ENCODE data around the gene SUFU. TPM values are rescaled to one million over a fixed set of nuclear protein-coding genes. Genes with fewer than 3 reads are reported as not detected.
A peak's percentile ranks its signal among the peaks of the same experiment; 100 is the strongest.

Gene SUFU
- total and polyA plus RNA-seq, 2 of the 13 experiments (the other 11 are each of a cell fraction or from before 2014, with no cell fraction given) = 2.9 to 5.5 TPM

DNA sequence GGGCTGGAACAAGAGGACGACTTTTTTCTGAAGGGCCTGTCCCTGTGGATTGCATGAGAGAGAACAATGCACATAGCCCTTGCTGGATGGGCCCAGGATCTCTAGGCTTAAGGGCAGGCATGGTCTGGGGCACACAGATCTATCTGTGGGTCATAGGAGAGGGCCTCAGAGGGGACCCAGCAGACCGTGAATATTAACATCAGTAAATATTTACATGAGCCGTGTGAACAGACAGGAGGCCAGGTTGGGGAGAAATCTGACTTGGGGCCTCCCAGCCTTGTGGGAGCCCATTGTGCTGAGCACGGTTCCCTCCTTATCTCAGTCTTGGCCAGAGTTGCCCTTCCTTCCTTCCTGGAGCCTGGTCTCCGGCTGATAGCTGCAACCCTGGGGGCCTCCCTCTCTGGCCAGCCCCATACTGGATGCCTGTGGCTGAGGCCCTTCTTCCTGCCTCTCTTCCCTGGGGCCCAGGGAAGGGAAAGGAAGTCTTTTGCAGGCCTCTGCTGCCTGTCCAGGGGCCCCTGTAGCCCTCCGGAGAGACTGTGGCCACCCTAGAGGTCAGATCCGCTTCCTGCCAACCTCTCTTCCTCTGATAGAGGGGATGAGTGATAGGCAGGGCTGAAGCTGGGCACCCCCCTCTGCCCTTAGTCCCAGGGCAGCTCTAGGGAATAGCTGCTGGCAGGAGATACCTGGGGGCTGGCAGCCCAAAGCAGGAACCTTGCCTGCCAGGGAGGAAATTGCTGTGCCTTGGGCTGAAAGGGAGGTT lies 96.0 kb downstream of the SUFU start (continued):
- TF ChIP-seq, protein P1, sequence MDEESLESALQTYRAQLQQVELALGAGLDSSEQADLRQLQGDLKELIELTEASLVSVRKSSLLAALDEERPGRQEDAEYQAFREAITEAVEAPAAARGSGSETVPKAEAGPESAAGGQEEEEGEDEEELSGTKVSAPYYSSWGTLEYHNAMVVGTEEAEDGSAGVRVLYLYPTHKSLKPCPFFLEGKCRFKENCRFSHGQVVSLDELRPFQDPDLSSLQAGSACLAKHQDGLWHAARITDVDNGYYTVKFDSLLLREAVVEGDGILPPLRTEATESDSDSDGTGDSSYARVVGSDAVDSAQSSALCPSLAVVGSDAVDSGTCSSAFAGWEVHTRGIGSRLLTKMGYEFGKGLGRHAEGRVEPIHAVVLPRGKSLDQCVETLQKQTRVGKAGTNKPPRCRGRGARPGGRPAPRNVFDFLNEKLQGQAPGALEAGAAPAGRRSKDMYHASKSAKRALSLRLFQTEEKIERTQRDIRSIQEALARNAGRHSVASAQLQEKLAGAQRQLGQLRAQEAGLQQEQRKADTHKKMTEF (CRISPR knock-in tag; IDR thresholded peaks at IDR 0.05) = peak; percentile 86
- TF ChIP-seq JUND (CRISPR knock-in tag; IDR thresholded peaks at IDR 0.05) (no peak), KDM3A (CRISPR knock-in tag; IDR thresholded peaks at IDR 0.05; ENCODE audit: low read depth) (0 out of 2 replicates have a peak, but pooled peaks have one; percentile 6), MYNN (CRISPR knock-in tag; IDR thresholded peaks at IDR 0.05; ENCODE audit: low read depth) (peak; percentile 41; the same call in 1 of the 2 replicates), CBX5 (CRISPR knock-in tag; IDR thresholded peaks at IDR 0.05; ENCODE audit: borderline replicate concordance) (no peak), TBP (CRISPR knock-in tag; IDR thresholded peaks at IDR 0.05) (no peak), ZSCAN9 (CRISPR knock-in tag; IDR thresholded peaks at IDR 0.05; ENCODE audit: borderline replicate concordance) (no peak), ZNF792 (CRISPR knock-in tag; IDR thresholded peaks at IDR 0.05) (peak; percentile 41; the same call in 1 of the 2 replicates), RBAK (CRISPR knock-in tag; IDR thresholded peaks at IDR 0.05) (no peak)
- TF ChIP-seq, protein P2, sequence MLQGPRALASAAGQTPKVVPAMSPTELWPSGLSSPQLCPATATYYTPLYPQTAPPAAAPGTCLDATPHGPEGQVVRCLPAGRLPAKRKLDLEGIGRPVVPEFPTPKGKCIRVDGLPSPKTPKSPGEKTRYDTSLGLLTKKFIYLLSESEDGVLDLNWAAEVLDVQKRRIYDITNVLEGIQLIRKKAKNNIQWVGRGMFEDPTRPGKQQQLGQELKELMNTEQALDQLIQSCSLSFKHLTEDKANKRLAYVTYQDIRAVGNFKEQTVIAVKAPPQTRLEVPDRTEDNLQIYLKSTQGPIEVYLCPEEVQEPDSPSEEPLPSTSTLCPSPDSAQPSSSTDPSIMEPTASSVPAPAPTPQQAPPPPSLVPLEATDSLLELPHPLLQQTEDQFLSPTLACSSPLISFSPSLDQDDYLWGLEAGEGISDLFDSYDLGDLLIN (CRISPR knock-in tag; IDR thresholded peaks at IDR 0.05; ENCODE audit: borderline replicate concordance) = no peak
- TF ChIP-seq, protein P3, sequence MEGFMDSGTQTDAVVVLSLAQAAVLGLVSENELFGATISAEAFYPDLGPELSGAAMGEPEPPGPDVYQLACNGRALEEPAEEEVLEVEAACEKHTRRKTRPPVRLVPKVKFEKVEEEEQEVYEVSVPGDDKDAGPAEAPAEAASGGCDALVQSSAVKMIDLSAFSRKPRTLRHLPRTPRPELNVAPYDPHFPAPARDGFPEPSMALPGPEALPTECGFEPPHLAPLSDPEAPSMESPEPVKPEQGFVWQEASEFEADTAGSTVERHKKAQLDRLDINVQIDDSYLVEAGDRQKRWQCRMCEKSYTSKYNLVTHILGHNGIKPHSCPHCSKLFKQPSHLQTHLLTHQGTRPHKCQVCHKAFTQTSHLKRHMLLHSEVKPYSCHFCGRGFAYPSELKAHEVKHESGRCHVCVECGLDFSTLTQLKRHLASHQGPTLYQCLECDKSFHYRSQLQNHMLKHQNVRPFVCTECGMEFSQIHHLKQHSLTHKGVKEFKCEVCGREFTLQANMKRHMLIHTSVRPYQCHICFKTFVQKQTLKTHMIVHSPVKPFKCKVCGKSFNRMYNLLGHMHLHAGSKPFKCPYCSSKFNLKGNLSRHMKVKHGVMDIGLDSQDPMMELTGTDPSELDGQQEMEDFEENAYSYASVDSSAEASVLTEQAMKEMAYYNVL (CRISPR knock-in tag; IDR thresholded peaks at IDR 0.05; ENCODE audit: borderline replicate concordance) = peak; percentile 91
- TF ChIP-seq, protein P4, sequence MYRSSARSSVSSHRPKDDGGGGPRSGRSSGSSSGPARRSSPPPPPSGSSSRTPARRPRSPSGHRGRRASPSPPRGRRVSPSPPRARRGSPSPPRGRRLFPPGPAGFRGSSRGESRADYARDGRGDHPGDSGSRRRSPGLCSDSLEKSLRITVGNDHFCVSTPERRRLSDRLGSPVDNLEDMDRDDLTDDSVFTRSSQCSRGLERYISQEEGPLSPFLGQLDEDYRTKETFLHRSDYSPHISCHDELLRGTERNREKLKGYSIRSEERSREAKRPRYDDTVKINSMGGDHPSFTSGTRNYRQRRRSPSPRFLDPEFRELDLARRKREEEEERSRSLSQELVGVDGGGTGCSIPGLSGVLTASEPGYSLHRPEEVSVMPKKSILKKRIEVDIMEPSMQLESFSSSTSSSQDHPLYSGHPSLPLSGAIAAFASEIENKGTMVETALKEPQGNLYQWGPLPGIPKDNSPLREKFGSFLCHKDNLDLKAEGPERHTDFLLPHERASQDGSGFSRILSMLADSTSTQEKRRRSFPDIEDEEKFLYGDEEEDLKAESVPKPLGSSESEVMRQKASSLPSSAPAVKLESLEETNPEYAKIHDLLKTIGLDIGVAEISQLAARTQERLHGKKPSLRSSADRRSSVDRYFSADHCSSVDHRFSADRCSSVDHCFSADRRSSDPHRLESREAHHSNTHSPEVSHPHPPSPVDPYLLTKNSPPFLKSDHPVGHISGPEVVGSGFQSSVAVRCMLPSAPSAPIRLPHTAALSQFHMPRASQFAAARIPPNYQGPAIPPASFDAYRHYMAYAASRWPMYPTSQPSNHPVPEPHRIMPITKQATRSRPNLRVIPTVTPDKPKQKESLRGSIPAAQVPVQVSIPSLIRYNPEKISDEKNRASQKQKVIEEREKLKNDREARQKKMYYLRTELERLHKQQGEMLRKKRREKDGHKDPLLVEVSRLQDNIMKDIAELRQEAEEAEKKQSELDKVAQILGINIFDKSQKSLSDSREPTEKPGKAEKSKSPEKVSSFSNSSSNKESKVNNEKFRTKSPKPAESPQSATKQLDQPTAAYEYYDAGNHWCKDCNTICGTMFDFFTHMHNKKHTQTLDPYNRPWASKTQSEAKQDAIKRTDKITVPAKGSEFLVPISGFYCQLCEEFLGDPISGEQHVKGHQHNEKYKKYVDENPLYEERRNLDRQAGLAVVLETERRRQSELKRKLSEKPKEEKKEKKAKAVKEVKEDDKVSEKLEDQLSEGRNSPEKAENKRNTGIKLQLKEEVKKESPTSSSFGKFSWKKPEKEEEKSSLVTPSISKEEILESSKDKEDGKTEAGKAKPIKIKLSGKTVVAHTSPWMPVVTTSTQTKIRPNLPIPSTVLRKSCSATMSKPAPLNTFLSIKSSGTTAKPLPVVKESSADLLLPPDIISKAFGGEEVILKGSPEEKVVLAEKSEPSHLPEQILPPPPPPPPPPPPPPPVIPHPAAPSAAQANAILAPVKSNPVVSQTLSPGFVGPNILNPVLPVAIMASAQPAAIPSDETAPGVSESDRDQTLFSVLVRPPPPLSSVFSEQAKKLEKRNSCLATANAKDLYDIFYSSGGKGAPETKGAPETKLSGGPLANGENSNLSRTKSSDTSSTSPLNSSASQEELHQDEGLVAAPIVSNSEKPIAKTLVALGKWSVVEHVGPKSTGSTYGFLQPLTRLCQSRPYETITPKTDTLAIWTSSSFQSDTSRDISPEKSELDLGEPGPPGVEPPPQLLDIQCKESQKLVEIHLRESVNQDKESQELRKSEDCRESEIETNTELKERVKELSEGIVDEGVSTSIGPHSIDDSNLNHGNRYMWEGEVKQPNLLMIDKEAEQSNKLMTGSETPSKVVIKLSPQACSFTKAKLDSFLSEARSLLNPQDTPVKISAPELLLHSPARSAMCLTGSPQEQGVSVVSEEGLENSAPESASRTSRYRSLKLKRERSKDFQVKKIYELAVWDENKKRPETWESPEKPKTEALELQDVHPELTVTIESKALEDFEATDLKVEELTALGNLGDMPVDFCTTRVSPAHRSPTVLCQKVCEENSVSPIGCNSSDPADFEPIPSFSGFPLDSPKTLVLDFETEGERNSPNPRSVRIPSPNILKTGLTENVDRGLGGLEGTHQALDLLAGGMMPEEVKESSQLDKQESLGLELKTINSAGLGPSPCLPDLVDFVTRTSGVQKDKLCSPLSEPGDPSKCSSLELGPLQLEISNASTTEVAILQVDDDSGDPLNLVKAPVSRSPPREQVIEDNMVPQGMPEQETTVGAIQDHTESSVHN (CRISPR knock-in tag; IDR thresholded peaks at IDR 0.05) = no peak
- TF ChIP-seq, protein P5, sequence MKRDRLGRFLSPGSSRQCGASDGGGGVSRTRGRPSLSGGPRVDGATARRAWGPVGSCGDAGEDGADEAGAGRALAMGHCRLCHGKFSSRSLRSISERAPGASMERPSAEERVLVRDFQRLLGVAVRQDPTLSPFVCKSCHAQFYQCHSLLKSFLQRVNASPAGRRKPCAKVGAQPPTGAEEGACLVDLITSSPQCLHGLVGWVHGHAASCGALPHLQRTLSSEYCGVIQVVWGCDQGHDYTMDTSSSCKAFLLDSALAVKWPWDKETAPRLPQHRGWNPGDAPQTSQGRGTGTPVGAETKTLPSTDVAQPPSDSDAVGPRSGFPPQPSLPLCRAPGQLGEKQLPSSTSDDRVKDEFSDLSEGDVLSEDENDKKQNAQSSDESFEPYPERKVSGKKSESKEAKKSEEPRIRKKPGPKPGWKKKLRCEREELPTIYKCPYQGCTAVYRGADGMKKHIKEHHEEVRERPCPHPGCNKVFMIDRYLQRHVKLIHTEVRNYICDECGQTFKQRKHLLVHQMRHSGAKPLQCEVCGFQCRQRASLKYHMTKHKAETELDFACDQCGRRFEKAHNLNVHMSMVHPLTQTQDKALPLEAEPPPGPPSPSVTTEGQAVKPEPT (CRISPR knock-in tag; IDR thresholded peaks at IDR 0.05; ENCODE audit: low read depth) = no peak

Data from HepG2 (cell line).